Measurements from ENCODE around the gene ASMTL.

Gene ASMTL

GRCh38 chrX:1388651-1389050 lies 64.1 kb downstream of the ASMTL start:
- no peaks in the 10 kb centered on the region for H3K27me3 ChIP-seq (ENCODE audit: insufficient read depth, poor library complexity, severe bottlenecking)
- DNase-seq (ENCODE audit: low read depth in 1 of 2, low spot score in 1 of 2) = no peak
- no peak overlapping the region for H3K4me3 ChIP-seq (replicated peaks; ENCODE audit: insufficient read depth, low read length)
- H3K27ac ChIP-seq (replicated peaks) = no peak overlapping the region
- no peak for TF ChIP-seq REST (IDR thresholded peaks at IDR 0.05; ENCODE audit: insufficient replicate concordance, low read depth)
- no peak for TF ChIP-seq POLR2AphosphoS5 (IDR thresholded peaks at IDR 0.05; ENCODE audit: low read depth)
- TF ChIP-seq GABPA (IDR thresholded peaks at IDR 0.05; ENCODE audit: low read depth) = no peak
- no peak for TF ChIP-seq SPI1 (IDR thresholded peaks at IDR 0.05; ENCODE audit: borderline replicate concordance, low read depth)
- no peak for TF ChIP-seq CTCF (IDR thresholded peaks at IDR 0.05; ENCODE audit: insufficient read depth, low read length)

DNA sequence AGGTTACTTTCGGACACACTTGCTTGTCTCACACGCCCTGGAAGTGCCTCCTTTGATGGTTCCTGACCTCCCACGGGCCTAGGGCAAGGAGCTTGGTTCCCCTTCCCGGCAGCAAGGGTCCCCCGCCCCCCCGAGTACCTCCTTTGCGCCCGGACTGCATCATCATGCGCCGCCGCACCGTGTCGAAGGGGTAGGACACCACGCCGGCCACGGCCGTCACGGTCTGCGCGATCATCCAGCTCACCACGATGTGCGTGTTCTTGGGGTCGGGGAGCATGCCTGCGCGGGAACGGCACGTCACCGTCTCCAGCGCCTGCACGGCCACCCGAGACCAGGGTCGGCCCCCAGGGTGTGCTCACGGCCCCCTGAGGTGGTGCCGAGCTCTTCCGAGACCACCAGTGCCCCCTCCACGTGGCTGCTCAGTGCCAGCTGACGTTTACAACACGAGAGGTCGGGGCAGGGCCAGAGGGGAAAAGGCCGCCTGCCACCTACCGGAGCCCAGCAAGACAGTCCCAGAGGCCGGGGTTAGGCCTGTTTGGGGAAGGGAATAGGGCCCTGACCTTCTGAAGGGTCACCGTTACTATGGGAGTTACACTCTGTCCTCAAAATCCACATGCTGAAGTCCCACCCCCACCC lies 65.5 kb downstream of the ASMTL start:
- Histone ChIP-seq H3K27me3 (ENCODE audit: insufficient read depth, poor library complexity, severe bottlenecking) (no peaks in the 10 kb centered on the region), H3K4me3 (replicated peaks; ENCODE audit: insufficient read depth, low read length) (no peak overlapping the region), H3K27ac (replicated peaks) (no peak overlapping the region)
- DNase-seq (ENCODE audit: low read depth in 1 of 2, low spot score in 1 of 2) = no peak
- no peak for TF ChIP-seq SPI1 (IDR thresholded peaks at IDR 0.05; ENCODE audit: borderline replicate concordance, low read depth)
- TF ChIP-seq POLR2AphosphoS5 (IDR thresholded peaks at IDR 0.05; ENCODE audit: low read depth) = peak; percentile 30; the same call in 1 of the 2 replicates
- no peak for TF ChIP-seq GABPA (IDR thresholded peaks at IDR 0.05; ENCODE audit: low read depth)

DNA sequence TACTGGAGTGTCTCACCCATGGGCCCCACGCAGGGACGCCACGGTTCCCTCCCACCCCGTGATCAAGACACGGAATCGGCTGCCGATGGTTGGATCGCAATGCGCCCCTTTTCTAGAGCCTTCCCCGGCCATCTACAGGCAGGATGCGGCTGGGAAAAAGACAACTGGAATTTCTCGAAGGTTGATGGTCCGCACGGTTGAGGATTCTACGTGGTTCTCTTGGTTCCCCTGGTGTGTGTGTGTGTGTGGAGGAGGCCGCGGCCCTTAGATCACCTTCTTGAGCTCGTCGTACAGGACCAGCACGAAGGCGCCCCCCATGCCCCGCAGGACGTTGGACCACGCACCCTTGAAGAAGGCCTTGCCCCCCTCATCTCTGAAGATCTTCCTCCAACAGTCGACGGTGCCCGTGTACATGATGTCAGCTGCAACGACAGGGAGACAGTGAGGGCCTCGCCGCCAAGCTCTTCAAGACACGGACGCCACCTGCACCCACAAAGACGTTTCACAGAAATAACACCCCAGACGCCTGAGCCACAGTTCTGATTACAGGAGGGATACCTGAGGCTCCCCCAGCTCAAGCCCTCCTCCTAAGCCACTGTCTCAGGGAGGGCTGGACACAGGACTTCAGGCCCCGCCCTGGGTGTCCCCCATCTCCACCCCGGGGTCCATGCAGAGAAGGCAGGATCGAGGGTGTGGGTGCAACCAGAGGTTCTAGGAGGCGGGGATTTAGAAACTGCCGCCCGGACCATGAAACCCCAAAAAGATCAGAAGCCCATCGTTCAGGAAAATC lies 66.2 kb downstream of the ASMTL start:
- no peak overlapping the region for H3K4me3 ChIP-seq (replicated peaks; ENCODE audit: insufficient read depth, low read length)
- DNase-seq (ENCODE audit: low read depth in 1 of 2, low spot score in 1 of 2) = no peak
- TF ChIP-seq GABPA (IDR thresholded peaks at IDR 0.05; ENCODE audit: low read depth) (no peak), CTCF (IDR thresholded peaks at IDR 0.05; ENCODE audit: insufficient read depth, low read length) (no peak), SPI1 (IDR thresholded peaks at IDR 0.05; ENCODE audit: borderline replicate concordance, low read depth) (no peak), POLR2AphosphoS5 (IDR thresholded peaks at IDR 0.05; ENCODE audit: low read depth) (no peak), REST (IDR thresholded peaks at IDR 0.05; ENCODE audit: insufficient replicate concordance, low read depth) (no peak)
- no peaks in the 10 kb centered on the region for H3K27me3 ChIP-seq (ENCODE audit: insufficient read depth, poor library complexity, severe bottlenecking)
- no peak overlapping the region for H3K27ac ChIP-seq (replicated peaks)

Data from HL-60 (cell line).